ENCODE data around the gene NUP93. TPM values are rescaled to one million over a fixed set of nuclear protein-coding genes. Genes with fewer than 3 reads are reported as not detected.

NUP93 gene
- total and polyA plus RNA-seq, 9 of the 15 experiments (the other 6 are each of a cell fraction or from before 2014, with no cell fraction given), result 92.0 to 162 (median 121) TPM

DNA sequence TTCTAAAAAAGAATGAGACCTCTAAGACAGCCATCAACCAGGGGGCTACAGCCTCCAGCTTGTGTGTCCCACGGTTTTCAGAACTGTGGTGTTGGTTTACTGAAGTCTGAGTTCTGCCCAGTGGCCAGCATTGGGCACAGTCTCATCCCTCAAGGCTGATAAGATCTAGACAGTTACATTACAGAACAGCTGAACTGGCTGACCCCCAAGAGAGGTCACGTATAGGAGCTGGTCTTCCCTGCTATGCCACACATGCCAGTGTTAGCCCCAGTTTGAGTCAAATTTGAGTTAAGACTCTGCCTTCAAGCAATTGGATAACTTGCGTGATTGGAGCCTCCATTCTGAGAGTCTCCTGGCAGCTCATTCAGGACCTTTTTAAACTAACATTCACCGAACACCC is 14.8 kb upstream of the NUP93 start (continued):
- TF ChIP-seq, protein P1, sequence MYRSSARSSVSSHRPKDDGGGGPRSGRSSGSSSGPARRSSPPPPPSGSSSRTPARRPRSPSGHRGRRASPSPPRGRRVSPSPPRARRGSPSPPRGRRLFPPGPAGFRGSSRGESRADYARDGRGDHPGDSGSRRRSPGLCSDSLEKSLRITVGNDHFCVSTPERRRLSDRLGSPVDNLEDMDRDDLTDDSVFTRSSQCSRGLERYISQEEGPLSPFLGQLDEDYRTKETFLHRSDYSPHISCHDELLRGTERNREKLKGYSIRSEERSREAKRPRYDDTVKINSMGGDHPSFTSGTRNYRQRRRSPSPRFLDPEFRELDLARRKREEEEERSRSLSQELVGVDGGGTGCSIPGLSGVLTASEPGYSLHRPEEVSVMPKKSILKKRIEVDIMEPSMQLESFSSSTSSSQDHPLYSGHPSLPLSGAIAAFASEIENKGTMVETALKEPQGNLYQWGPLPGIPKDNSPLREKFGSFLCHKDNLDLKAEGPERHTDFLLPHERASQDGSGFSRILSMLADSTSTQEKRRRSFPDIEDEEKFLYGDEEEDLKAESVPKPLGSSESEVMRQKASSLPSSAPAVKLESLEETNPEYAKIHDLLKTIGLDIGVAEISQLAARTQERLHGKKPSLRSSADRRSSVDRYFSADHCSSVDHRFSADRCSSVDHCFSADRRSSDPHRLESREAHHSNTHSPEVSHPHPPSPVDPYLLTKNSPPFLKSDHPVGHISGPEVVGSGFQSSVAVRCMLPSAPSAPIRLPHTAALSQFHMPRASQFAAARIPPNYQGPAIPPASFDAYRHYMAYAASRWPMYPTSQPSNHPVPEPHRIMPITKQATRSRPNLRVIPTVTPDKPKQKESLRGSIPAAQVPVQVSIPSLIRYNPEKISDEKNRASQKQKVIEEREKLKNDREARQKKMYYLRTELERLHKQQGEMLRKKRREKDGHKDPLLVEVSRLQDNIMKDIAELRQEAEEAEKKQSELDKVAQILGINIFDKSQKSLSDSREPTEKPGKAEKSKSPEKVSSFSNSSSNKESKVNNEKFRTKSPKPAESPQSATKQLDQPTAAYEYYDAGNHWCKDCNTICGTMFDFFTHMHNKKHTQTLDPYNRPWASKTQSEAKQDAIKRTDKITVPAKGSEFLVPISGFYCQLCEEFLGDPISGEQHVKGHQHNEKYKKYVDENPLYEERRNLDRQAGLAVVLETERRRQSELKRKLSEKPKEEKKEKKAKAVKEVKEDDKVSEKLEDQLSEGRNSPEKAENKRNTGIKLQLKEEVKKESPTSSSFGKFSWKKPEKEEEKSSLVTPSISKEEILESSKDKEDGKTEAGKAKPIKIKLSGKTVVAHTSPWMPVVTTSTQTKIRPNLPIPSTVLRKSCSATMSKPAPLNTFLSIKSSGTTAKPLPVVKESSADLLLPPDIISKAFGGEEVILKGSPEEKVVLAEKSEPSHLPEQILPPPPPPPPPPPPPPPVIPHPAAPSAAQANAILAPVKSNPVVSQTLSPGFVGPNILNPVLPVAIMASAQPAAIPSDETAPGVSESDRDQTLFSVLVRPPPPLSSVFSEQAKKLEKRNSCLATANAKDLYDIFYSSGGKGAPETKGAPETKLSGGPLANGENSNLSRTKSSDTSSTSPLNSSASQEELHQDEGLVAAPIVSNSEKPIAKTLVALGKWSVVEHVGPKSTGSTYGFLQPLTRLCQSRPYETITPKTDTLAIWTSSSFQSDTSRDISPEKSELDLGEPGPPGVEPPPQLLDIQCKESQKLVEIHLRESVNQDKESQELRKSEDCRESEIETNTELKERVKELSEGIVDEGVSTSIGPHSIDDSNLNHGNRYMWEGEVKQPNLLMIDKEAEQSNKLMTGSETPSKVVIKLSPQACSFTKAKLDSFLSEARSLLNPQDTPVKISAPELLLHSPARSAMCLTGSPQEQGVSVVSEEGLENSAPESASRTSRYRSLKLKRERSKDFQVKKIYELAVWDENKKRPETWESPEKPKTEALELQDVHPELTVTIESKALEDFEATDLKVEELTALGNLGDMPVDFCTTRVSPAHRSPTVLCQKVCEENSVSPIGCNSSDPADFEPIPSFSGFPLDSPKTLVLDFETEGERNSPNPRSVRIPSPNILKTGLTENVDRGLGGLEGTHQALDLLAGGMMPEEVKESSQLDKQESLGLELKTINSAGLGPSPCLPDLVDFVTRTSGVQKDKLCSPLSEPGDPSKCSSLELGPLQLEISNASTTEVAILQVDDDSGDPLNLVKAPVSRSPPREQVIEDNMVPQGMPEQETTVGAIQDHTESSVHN (IDR thresholded peaks at IDR 0.05; ENCODE audit: borderline replicate concordance in 1 of 2, low read depth in 1 of 2), result no peak
- TF ChIP-seq HNRNPK (IDR thresholded peaks at IDR 0.05; ENCODE audit: low read depth, low read length, poor library complexity, severe bottlenecking) (no peak), PRDM10 (IDR thresholded peaks at IDR 0.05; ENCODE audit: partially characterized antibody) (no peak), ZNF407 (IDR thresholded peaks at IDR 0.05; ENCODE audit: low read depth) (no peak)

Data from K562 (cell line).